Right lung (tissue), 5 donors: Measurements from ENCODE around the gene VPS25. TPM values are rescaled to one million over a fixed set of nuclear protein-coding genes. Genes with fewer than 3 reads are reported as not detected.

Experiments used
- polyA plus RNA-seq, 5 donors: library from polyadenylated mRNA; unstranded; fragments of 120-200 nt; gene quantifications; one replicate each; pipeline versions ENCODE4 v1.2.1 to v1.2.3, GENCODE V29; 2013; ENCODE audit warnings: inconsistent platforms in 1 of 5, low replicate concordance in 1 of 5; ENCODE audit not compliant: insufficient read length in 5 of 5, insufficient read depth in 1 of 5

The VPS25 gene
- polyA plus RNA-seq, 5 donors, result 66.5 to 77.3 (median 74.6) TPM

Other genes with a start within 250 kb of the VPS25 start
- gene NAGLU, start 237.2 kb upstream of the VPS25 start, polyA plus RNA-seq, result 10 to 100 TPM in 4 of 5 donors, 1 to 10 TPM in 1; 9.8 to 19.2 (median 14.4) TPM
- 1 to 10 TPM; 3.2 to 5.8 (median 4.5) TPM for gene HSD17B1, start 220.5 kb upstream of the VPS25 start, polyA plus RNA-seq
- 10 to 100 TPM; 33.5 to 46.9 (median 41.0) TPM for gene COASY, start 211.3 kb upstream of the VPS25 start, polyA plus RNA-seq
- 10 to 100 TPM; 37.5 to 45.9 (median 39.9) TPM for gene MLX, start 206.3 kb upstream of the VPS25 start, polyA plus RNA-seq
- gene PSMC3IP, start 195.7 kb upstream of the VPS25 start, polyA plus RNA-seq, result 10 to 100 TPM; 17.1 to 24.1 (median 18.2) TPM
- gene RETREG3, start 164.1 kb upstream of the VPS25 start, polyA plus RNA-seq, result 10 to 100 TPM; 46.1 to 65.3 (median 56.0) TPM
- 10 to 100 TPM; 32.2 to 46.9 (median 34.9) TPM for gene TUBG1, start 163.8 kb upstream of the VPS25 start, polyA plus RNA-seq
- gene TUBG2, start 114.2 kb upstream of the VPS25 start, polyA plus RNA-seq, result 10 to 100 TPM; 25.6 to 44.0 (median 30.0) TPM
- 10 to 100 TPM; 23.9 to 58.4 (median 34.9) TPM for gene PLEKHH3, start 96.5 kb upstream of the VPS25 start, polyA plus RNA-seq
- 1 to 10 TPM in 2 of 5 donors, under 1 TPM in 3; 0.87 to 1.8 (median 0.97) TPM for gene CCR10, start 91.6 kb upstream of the VPS25 start, polyA plus RNA-seq
- 10 to 100 TPM in 2 of 5 donors, 1 to 10 TPM in 3; 7.0 to 13.8 (median 9.5) TPM for gene CNTNAP1, start 90.9 kb upstream of the VPS25 start, polyA plus RNA-seq
- gene EZH1, start 28.4 kb upstream of the VPS25 start, polyA plus RNA-seq, result 10 to 100 TPM; 27.1 to 51.7 (median 37.1) TPM
- 100 to 1,000 TPM; 155 to 221 (median 188) TPM for gene RAMP2, start 12.2 kb upstream of the VPS25 start, polyA plus RNA-seq
- 1 to 10 TPM in 4 of 5 donors, under 1 TPM in 1; 0.82 to 2.1 (median 1.6) TPM for gene WNK4, start 7.2 kb downstream of the VPS25 start, polyA plus RNA-seq
- gene COA3, start 25.3 kb downstream of the VPS25 start, polyA plus RNA-seq, result 10 to 100 TPM; 83.6 to 96.6 (median 86.7) TPM
- gene CNTD1, start 25.4 kb downstream of the VPS25 start, polyA plus RNA-seq, result 1 to 10 TPM; 2.3 to 3.2 (median 2.9) TPM
- gene BECN1, start 50.8 kb downstream of the VPS25 start, polyA plus RNA-seq, result 10 to 100 TPM; 53.9 to 79.4 (median 68.0) TPM
- 10 to 100 TPM; 65.8 to 81.2 (median 74.9) TPM for gene PSME3, start 59.9 kb downstream of the VPS25 start, polyA plus RNA-seq
- gene AOC2, start 71.1 kb downstream of the VPS25 start, polyA plus RNA-seq, result 1 to 10 TPM; 1.8 to 3.1 (median 2.6) TPM
- gene AOC3, start 77.8 kb downstream of the VPS25 start, polyA plus RNA-seq, result 100 to 1,000 TPM; 116 to 203 (median 162) TPM
- under 1 TPM in 4 of 5 donors, not detected in 1; 0.04 to 0.12 (median 0.05) TPM for gene G6PC1, start 127.3 kb downstream of the VPS25 start, polyA plus RNA-seq
- gene AARSD1, start 191.0 kb downstream of the VPS25 start, polyA plus RNA-seq, result 10 to 100 TPM; 60.1 to 83.9 (median 66.5) TPM
- 1 to 10 TPM; 1.8 to 5.2 (median 2.1) TPM for gene PTGES3L, start 206.6 kb downstream of the VPS25 start, polyA plus RNA-seq
- gene RUNDC1, start 207.1 kb downstream of the VPS25 start, polyA plus RNA-seq, result 10 to 100 TPM; 10.1 to 12.6 (median 10.6) TPM
- gene RPL27, start 225.0 kb downstream of the VPS25 start, polyA plus RNA-seq, result 1,000 to 10,000 TPM; 1,519 to 2,134 (median 1,704) TPM
- gene IFI35, start 233.3 kb downstream of the VPS25 start, polyA plus RNA-seq, result 10 to 100 TPM; 14.6 to 20.5 (median 16.0) TPM
- gene VAT1, start 248.9 kb downstream of the VPS25 start, polyA plus RNA-seq, result 100 to 1,000 TPM; 105 to 148 (median 128) TPM